Measurements from ENCODE around the gene C1orf35.

DNA sequence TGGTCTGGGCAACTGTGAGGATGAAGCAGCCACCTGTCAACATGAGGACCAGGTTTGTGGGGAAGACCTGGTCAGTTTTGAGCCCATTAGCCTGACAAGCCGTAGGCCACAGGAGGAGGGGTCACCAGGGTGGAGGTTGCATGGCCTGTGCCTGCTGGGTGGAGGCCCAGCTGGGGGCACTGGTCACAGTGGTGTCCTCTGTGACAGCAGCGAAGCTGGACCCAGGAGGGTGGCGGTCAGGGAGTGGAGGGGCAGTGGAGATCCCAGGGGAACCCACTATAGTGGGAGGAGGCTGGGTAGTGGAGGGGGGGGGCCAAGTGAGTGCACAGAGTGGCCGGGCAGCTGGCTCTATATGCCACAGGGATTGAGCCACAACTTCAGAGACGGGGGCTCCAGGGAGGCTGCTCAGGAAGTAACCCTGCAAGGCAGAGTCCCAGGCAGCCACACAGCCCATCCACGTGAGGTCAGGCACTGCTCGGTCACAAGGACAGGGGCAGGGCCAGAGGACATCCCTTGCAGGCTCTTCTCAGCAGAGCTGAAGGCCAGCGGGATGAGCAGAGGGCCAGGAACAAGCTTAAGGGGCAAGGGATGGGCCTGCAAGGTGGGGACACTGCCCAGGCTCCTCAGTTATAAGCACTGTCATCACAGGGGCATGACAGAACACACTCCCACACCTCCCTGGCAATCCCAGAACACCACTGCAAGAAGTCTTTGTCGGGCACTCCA, 2.3 kb upstream of the C1orf35 start:
- TF ChIP-seq, protein P1, sequence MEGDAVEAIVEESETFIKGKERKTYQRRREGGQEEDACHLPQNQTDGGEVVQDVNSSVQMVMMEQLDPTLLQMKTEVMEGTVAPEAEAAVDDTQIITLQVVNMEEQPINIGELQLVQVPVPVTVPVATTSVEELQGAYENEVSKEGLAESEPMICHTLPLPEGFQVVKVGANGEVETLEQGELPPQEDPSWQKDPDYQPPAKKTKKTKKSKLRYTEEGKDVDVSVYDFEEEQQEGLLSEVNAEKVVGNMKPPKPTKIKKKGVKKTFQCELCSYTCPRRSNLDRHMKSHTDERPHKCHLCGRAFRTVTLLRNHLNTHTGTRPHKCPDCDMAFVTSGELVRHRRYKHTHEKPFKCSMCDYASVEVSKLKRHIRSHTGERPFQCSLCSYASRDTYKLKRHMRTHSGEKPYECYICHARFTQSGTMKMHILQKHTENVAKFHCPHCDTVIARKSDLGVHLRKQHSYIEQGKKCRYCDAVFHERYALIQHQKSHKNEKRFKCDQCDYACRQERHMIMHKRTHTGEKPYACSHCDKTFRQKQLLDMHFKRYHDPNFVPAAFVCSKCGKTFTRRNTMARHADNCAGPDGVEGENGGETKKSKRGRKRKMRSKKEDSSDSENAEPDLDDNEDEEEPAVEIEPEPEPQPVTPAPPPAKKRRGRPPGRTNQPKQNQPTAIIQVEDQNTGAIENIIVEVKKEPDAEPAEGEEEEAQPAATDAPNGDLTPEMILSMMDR (IDR thresholded peaks at IDR 0.05): no peak
- TF ChIP-seq EP300 (IDR thresholded peaks at IDR 0.05): no peak
